NCI-H1105 treated with DMSO at 0.1 percent for 48 hours (cell line): ENCODE data around the gene PPIL4.
"Not testable (repeated sequence)": the region's sequence is repeated elsewhere in the genome, so short reads cannot be mapped to it uniquely, and the experiment has no call there.

Experiments used
- DNase-seq: peaks from one replicate; lab custom pipeline; 2025; lab: John Stamatoyannopoulos, UW

The PPIL4 gene

DNA sequence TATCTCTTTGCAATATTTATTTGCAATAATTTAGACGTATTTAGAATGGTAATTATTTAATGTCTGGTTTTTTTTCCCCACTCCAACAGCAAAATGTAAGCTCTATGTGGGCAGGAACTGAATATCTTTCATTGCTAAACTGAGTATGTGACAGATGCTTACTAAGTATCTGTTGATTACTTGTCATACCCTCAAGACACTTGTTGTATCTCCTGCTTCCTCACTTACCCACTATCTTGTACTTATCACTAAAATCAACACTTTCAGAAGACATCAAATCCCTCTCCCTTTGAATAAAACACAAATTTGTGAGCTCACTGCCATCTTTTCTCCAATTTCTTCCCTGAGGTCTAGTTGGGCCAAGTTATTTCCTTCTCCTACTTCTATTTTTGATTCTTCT, 30.3 kb downstream of the PPIL4 start:
- no peak for DNase-seq

DNA sequence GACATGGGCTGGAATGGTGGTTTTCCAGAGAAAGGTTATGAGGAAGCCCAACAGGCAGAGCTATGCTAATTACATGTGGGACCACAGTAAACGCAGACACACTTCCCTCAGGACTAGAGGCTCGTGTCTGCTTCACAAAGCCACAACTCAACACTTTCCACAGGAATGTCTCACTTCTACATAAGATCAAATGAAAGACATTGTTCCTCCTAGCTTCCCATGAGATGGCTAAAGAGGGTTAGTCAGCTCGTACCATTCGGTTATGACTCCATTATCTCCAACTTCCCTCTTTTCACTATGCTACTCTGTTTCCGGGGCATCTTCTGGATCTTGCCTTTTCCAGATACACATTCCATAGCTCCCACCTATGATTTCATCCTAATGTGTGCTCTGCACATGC, 31.9 kb downstream of the PPIL4 start:
- no peak for DNase-seq

DNA sequence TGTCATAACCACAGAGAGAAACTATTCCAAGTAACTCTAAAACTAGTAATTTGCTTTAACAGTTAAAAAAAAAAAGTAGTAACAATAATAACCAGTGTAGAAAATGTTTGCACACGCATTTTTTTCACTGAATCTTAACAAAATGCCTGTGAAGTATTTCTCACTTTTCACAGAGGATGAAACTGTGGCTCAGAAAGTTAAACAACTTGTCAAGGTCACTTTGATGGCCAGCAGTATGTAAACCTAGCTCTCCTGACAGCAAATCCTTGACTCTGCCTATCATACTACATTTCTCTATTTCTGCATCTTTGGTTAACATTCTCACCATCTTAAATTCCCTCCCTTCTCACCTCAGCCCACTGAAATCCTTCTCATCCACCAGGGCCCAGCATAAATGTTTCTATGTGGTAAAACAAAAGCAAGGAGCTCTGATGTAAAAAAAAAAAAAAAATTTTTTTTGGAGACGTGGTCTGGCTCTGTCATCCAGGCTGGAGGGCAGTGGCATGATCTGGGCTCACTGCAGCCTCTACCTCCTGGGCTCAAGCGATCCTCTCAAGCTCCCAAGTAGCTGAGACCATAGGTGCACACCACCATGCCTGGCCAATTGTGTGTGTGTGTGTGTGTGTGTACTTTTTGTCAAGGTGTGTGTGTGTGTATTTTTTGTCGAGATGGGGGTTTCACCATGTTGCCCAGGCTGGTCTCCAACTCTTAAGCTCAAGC, 34.9 kb downstream of the PPIL4 start:
- no peak for DNase-seq

DNA sequence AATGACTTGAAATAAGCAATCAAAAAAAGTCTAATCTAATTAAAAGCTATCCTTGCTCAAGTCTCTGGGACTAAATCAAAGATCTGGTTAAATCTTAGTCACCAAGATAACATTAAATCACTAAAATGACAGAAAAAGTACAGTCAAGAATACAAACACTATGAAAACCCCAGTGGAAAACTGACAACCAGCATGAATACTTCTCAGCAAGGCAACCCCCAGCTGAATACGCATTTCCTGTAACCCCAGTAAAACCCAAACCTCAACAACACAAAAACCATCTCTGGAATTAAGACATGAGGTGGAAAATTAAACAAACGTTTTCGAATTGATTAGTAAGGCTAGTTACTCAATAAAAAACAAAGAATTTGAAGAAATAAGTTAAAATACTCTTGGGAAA, 37.4 kb downstream of the PPIL4 start:
- no peak for DNase-seq

DNA sequence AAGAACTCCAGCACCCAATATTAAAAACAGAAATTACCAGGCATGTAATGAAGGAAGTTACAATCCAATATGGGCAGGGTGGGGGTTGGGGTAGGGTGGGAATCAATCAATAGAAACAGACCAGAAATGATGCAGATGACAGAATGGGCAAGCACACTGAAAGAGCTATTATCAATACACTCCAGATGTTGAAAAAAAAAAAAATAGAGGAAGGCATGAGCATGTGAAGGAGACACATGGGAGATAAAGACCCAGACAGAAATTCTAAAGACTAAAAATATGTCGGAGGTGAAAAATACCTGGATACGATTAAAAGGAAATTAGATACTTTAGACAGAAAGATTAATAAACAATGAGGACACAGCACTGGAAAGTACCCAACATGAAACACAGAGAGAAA, 42.0 kb downstream of the PPIL4 start:
- no peak for DNase-seq

DNA sequence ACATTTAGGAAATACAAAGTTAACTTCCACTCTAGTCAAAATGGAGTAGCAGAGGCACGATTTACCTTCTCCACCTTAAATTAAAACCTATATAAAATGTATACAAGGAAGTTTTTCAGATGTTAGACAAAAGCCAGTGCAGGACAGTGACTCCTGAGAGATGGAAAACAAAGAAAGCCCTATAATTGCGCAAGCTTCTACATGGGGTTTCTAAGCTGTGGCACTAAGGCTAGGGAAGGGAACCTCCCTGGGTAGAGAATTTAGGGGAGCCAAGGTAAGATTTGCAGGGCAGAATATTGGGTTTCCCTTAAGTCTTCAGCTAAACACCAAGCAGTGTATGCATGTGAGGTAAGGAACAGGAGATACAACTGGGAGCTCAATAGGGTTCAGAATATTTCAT, 42.6 kb downstream of the PPIL4 start:
- DNase-seq: no peak

DNA sequence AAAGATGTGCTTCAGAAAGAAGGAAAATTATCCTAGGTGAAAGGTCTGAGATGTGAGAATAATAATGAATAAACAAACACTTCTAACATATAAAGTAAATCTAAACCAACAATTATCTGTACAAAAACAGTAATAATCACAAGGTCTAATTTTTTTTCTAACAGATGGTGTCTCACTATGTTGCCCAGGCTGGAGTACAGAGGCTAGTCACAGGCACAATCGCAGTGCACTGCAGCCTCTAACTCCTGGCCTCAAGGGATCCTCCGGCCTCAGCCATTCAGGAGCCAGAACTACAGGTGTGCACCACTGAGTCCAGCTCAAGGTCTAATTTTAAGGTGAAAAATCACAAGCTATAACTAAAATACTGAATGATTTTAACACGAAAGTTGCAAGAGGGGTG, 44.1 kb downstream of the PPIL4 start:
- no peak for DNase-seq

DNA sequence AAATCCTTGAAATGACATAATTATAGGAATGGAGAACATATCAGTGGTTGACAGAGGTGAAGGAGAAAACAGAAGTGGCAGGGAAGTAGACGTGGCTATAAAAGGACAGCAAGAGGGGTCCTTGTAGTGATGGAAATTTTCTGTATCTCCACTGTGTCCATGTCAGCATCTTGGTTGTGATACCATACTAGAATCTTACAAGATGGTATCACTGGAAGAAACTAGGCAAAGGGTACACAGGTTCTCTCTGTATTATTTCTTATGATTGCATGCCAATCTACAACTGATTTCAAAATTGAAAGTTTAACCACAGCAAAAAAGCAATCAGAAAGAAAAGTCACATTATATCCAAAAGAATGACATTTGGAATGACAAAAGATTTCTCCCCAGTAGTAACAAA, 44.6 kb downstream of the PPIL4 start:
- no peak for DNase-seq

DNA sequence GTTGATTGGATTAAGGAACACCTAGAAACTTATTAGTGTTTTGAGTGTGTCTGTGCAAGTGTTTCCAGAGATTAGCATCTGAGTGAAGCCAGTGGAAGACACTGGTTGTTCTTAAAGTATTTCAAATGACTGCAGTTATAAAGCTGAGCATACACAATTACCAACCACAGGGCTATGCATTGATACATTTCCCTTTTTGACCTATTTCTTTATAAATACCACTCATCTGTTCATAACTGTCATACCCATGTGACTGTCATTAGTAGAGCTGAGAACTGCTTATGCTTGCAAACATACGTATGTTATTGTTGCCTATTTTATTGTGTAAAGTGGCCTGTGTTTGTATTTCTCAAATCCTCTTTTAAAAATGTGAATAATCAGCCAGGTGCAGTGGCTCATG, 45.7 kb downstream of the PPIL4 start:
- DNase-seq: no peak

DNA sequence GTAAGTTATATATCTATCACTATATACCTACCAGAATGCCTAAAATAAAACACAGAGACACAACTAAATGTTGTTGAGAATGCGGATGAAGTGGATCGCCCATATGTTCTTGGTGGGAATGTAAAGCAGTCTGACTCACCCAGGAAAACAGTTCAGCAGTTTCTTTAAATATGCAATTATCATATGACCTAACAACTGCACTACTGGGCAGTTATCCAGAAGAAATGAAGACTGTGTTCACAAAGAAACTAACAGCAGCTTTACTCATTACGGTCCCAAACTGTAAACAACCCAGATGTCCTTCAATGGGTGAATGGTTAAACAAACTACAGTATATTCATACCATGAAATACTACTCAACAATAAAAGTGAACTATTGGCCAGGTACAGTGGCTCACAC, 46.8 kb downstream of the PPIL4 start:
- peak; percentile 46 for DNase-seq

DNA sequence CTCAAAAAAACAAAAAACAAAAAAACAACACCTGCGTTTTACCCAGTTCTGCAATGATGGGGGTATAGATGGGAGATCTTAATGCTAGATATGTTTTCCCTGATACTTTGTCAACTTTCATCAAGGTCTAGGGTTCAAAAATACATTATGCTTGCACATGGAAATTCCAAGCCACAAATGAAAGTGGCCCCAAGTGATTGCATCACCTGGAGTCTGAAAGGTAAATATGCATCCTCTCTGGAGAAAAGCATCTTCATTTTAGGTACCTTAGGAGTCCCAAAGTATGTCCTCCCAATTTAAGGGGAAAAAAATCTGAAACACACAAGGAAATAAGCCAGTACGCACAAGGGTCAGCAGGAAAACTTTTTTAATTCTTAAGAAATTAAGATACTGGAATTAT, 48.5 kb downstream of the PPIL4 start:
- DNase-seq: no peak

DNA sequence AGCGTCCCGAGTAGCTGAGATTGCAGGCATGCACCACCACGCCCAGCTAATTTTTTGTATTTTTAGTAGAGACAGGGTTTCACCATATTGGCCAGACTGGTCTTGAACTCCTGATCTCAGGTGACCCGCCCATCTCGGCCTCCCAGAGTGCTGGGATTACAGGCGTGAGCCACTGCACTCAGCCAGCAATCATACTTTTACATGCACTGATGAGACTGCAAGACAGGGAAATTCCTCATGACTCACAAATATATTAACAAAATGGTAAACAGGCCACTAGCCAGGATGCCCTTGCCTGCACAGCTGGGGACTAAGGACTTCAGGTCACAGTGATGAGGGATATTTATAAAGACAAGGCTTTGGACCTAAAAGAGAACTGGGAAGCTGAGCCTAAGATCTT, 49.2 kb downstream of the PPIL4 start:
- not testable (repeated sequence) for DNase-seq

DNA sequence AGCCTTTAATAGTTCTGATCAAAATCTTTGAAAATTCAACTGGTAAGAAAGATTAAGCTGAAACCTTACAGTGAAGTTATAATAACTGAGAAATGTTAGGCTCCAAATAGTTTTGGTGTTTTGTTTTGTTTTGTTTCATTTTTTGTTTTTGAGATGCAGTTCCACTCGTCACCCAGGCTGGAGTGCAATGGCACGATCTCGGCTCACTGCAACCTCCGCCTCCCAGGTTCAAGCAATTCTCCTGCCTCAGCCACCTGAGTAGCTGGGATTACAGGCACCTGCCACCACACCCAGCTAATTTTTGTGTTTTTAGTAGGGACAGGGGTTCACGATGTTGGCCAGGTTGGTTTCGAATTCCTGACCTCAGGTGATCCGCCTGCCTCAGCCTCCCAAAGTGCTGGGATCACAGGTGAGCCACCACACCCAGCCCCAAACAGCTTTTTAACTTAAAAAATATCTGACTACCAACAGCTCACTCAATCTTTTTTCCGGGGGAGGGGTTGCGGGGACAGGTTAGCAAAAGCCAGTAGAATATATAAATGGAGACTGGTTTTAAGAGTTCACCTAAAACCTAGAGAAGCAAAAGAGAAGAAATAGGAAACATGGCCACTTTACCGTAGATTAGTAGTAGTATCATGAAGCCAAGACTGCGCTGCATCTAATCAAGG, 50.4 kb downstream of the PPIL4 start:
- DNase-seq: not testable (repeated sequence)

DNA sequence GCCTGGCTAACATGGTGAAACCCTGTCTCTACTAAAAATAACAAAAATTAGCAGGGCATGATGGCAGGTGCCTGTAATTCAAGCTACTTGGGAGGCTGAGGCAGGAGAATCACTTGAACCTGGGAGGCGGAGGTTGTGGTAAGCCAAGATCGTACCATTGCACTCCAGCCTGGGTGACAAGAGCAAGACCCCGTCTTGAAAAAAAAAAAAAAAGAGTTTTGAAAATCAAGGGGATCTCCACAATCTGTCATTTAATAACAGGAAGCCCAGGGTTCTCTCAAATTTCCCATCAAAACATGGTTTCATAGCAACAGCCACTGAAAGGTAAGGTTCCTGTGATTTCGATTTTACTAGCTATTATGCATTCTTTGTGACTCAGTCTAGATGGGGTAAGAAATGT, 51.0 kb downstream of the PPIL4 start:
- not testable (repeated sequence) for DNase-seq

DNA sequence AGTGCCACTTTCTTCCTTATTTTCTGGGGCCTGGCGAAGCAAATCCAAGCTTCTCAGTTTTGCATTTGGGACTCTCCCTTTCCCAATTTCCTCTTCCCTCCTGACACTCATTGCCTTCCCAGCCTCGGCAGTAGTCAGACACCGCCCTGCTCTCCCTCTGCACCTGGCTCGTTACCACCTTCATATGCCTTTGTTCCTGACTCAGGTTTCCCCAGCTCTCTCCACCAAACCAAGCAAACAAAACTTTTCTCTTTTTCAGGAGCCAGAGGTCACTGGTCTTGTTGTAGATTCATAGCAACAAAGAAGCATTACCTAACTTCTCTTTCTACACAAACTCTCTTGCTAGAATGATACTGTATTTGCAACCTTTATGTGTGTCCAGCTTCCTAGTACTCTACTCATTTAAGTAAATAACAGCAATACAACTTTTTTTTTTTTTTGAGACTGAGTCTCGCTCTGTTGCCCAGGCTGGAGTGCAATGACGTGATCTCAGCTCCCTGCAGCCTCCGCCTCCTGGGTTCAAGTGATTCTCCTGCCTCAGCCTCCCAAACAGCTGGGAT, 52.0 kb downstream of the PPIL4 start:
- no peak for DNase-seq

DNA sequence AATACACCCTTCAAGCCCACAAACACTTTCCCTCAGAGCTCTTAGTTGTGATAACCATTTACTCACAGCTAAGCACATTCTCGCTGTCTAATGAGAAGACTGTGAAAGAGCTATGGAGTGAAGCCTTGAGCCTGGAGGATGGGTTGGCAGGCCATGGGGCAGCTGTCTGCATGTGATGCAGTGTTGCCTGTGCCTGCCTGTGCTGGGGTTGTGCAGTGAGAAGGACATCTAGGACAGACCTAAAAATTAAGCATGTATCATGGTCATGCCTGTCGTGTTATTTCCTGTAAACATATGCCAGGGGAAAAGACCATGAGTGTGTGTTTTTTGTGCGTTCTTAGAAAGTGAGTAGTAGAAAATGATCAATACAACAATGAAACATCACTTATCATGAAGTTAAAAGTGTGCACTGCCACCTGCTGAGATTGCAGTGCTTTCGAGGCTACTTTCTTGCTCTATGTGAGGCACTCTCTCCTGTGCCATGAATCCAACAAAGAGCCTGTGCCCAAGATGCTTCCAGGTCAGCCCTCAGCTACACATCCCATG, 53.0 kb downstream of the PPIL4 start:
- no peak for DNase-seq

DNA sequence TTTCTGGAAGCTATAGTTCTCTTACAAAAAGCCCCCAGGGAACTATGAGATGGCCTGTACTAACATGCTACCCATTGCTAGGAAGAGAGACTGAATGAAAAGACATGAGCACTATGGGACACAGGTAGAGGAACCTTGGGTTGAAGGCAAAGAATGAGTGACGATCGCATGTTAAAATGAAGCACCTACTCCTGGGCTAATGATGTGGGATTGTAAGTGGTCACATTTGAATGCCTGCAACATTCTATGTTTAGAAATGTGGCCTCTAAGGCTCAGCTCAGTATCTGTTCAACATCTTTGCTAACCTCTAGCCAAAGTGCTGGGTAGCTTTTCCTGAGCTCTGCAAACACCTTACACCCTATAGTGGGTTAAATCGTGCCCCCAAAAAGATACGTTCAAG, 55.9 kb downstream of the PPIL4 start:
- DNase-seq: no peak

DNA sequence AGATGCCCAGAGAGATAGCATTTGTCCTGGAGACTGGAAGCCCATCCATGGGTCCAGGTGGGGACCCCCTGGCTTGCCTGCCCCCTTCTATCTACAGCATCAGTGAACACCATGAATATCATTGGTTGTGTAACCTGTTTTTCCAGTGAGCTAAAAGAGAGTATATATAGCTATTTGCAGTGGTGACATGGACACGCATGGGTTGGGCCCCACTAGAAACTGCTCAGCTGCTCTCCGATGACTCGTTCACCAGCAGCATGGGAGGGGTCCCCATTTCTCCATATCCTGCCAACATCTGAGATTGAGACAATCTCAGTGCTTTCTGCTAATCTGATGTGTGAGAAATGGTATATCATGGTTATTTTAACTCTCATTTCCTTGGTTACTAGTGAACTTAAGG, 57.0 kb downstream of the PPIL4 start:
- no peak for DNase-seq

DNA sequence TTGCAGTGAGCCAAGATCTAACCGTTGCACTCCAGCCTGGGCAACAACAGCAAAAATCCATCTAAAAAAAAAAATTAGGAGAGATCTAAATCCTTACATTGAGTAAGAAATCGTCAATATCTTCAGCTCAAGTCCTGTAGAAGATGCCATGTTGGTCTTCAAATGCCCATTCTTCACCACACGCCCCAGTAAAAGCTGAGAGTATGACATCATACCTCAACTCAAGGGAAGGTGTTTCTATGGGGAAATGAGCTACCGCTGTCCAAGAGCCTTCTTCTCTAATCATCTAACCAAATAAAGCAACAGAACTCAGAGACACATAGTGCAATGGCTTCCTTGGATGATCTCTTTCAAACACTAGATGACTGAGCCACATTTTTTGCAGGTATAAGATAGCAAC, 58.5 kb downstream of the PPIL4 start:
- no peak for DNase-seq

DNA sequence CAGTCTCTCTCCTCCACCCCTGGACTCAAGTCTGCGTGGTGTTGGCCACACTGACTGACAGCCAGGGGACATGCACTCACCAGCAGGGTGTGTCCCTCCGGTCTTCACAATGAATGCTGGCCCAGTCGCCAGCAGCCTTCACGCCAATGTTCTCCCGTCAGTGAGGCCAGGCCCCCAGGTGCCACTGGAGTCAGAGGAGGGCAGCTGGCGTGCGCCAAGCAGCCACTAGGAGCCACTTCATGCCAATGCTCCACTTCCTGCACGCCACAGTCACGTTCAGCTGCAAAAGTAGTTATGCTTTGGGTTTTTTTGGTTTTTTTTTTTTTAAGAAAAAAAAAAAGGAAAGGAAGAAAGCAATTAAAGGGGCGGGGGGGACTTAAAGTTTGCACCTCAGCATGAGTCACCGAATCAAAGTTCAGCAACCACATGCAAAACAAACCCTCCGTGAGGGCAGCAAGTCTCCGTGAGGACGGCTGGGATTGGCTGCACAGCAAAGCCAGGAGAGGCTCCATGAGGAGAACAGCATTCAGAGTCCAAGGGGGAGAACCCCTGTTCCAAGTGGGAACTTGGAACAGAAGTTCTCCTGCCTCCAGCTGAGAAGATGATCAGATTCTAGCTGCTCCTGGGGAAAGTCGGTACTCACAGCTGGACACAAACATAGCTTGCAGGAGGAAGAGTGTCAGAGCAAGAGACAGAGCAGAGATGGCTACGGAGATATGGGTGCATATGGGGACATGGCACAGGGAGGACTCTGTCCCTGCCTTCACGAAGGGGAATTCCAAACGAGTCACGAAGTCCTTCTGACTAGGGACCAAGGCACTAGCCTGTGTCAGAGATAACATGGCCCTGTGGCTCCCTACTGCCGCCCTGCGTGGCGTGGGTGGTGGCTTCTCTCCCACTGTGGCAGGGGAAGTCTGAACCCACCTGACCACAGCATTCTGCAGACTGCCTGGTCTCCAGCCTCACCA, 60.8 kb downstream of the PPIL4 start, which contains the start of gene ZC3H12D:
Gene ZC3H12D (minus strand): TSS at position 282 of the 968 bp plus-strand sequence. CDS start 10,471 bp downstream, outside the sequence.
- no peak for DNase-seq

DNA sequence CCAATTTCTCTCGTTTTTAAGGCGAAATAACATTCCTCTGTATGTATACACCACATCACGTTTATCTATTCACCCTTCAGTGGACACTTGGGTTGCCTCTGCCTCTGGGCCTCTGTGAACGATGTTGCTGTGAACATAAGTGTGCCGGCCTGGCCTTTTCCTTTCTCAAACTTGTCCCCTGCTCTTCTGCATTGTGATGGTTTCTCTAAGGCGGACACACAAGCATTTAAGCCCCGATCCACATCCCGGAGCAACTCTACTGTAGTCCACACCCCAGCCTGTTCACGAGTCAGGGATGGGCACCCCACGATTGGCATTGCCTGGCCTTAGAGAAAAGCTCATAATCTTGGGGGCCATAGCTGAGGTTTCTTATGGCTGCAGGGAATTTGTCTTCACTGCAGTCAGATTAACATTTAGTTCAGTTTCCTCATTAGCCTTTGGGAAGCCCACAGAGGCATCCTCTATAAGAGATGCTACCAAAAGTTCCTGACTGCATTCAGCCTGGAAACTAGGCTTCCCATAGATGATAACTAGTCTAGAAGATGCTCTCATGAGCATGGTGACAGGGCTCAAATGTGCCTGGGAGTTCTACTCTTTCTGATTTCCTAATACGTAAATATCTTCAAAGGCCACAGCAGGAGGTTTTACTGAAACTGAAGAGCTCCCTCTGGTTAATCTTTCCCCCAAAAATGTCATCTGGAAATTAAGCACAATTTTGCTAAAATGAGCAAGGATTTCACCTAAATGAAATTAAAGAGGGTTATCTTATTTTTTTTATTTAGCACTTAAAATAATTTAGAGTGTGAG, 61.8 kb downstream of the PPIL4 start:
- no peak for DNase-seq
